Astrocyte of the spinal cord (primary cell): Measurements from ENCODE around the gene KCNT2.

Source experiments
- DNase-seq: peaks from one replicate; pipeline ENCODE4 v3.0.0; 2011; ENCODE audit warnings: low read depth, low spot score
- H3K4me3 ChIP-seq: 2 replicates; pipeline ENCODE4 v1.5.1; 2011; ENCODE audit warnings: low read depth, mild to moderate bottlenecking, low read length, moderate library complexity
- CTCF ChIP-seq: IDR thresholded peaks from 2 replicates; pipeline ENCODE4 v1.5.1; 2012; ENCODE audit warnings: low read depth, mild to moderate bottlenecking, low read length, inconsistent platforms
- in situ Hi-C: cut with HindIII; loops from 2 replicates; pipeline ENCODE4 v1.10.0; 2017; ENCODE audit warnings: low sequenced_read_pairs

Gene KCNT2

GRCh38 chr1:196209983-196210382, 398.3 kb downstream of the KCNT2 start:
- TF ChIP-seq CTCF = no peak
- in situ Hi-C loops = no loop called here
- peak; percentile 38 for DNase-seq
- H3K4me3 ChIP-seq = no peak overlapping the region

GRCh38 chr1:196209265-196209664, 399.0 kb downstream of the KCNT2 start:
- H3K4me3 ChIP-seq = no peak overlapping the region
- TF ChIP-seq CTCF = no peak
- no peak for DNase-seq
- in situ Hi-C loops = no loop called here

- in situ Hi-C loops = no loop called here
- no peak for DNase-seq
- H3K4me3 ChIP-seq = no peak overlapping the region
- no peak for TF ChIP-seq CTCF
These were observed 400.5 kb downstream of the KCNT2 start for GRCh38 chr1:196207612-196208217.

GRCh38 chr1:196205882-196206281, 402.4 kb downstream of the KCNT2 start:
- H3K4me3 ChIP-seq = no peak overlapping the region
- DNase-seq = no peak
- in situ Hi-C loops = no loop called here
- no peak for TF ChIP-seq CTCF

GRCh38 chr1:196196486-196196885, 411.8 kb downstream of the KCNT2 start:
- TF ChIP-seq CTCF = no peak
- H3K4me3 ChIP-seq = no peak overlapping the region
- in situ Hi-C loops = no loop called here
- DNase-seq = no peak

- no peak overlapping the region for H3K4me3 ChIP-seq
- DNase-seq = peak; percentile 35
- no peak for TF ChIP-seq CTCF
- in situ Hi-C loops = no loop called here
These were observed 414.2 kb downstream of the KCNT2 start for GRCh38 chr1:196193896-196194559.
